ENCODE data around the gene VAPB.

Gene VAPB

GRCh38 chr20:58466729-58467571, 77.9 kb downstream of the VAPB start:
- no peak overlapping the region for H2BK5ac ChIP-seq (ENCODE audit: low read length)
- no peak overlapping the region for H2AK5ac ChIP-seq (ENCODE audit: low read length)
- no peak overlapping the region for H3K4me2 ChIP-seq (ENCODE audit: low read length)
- no peaks in the 10 kb centered on the region for H3K4me1 ChIP-seq (ENCODE audit: control insufficient read depth, low read depth, low read length)
- WGBS (ENCODE audit: extremely low coverage, insufficient coverage, low lambda C conversion rate): no CpG with 5 or more reads among the region's 68 CpGs
- H3K79me2 ChIP-seq (ENCODE audit: control insufficient read depth, insufficient read depth, low read length): no peaks in the 10 kb centered on the region
- no peak overlapping the region for H4K8ac ChIP-seq (ENCODE audit: low read depth, low read length)
- H3K4ac ChIP-seq (ENCODE audit: low read depth, low read length): no peak overlapping the region
- no peak overlapping the region for H3K9ac ChIP-seq (ENCODE audit: low read length)
- H3K23ac ChIP-seq (ENCODE audit: low read length): no peak overlapping the region
- H3K36me3 ChIP-seq (ENCODE audit: control insufficient read depth, insufficient read depth, low read length): no peaks in the 10 kb centered on the region
- H3K18ac ChIP-seq (ENCODE audit: low read length): no peak overlapping the region
- no peak overlapping the region for H3K4me3 ChIP-seq (ENCODE audit: low read length)
- no peak overlapping the region for H2BK120ac ChIP-seq (ENCODE audit: low read depth, low read length)
- H3K79me1 ChIP-seq (ENCODE audit: low read length): no peaks in the 10 kb centered on the region
- H3K27ac ChIP-seq (ENCODE audit: low read depth, low read length): no peak overlapping the region
- H2BK15ac ChIP-seq (replicated peaks; ENCODE audit: low read depth): no peak overlapping the region
- H3K27me3 ChIP-seq (ENCODE audit: insufficient read depth, low read length, poor library complexity): no peaks in the 10 kb centered on the region
- H4K5ac ChIP-seq (ENCODE audit: low read length): no peak overlapping the region
- no peak overlapping the region for H3K56ac ChIP-seq (ENCODE audit: low read length)
- no peak for DNase-seq

GRCh38 chr20:58467572-58468527, 78.8 kb downstream of the VAPB start:
- H3K18ac ChIP-seq (ENCODE audit: low read length): no peak overlapping the region
- no peaks in the 10 kb centered on the region for H3K79me2 ChIP-seq (ENCODE audit: control insufficient read depth, insufficient read depth, low read length)
- H3K56ac ChIP-seq (ENCODE audit: low read length): no peak overlapping the region
- H3K79me1 ChIP-seq (ENCODE audit: low read length): no peaks in the 10 kb centered on the region
- no CpG with 5 or more reads among the region's 28 CpGs for WGBS (ENCODE audit: extremely low coverage, insufficient coverage, low lambda C conversion rate)
- H2BK15ac ChIP-seq (replicated peaks; ENCODE audit: low read depth): no peak overlapping the region
- H3K4me2 ChIP-seq (ENCODE audit: low read length): no peak overlapping the region
- no peak overlapping the region for H3K9ac ChIP-seq (ENCODE audit: low read length)
- no peak for DNase-seq
- no peaks in the 10 kb centered on the region for H3K27me3 ChIP-seq (ENCODE audit: insufficient read depth, low read length, poor library complexity)
- H4K8ac ChIP-seq (ENCODE audit: low read depth, low read length): no peak overlapping the region
- H3K23ac ChIP-seq (ENCODE audit: low read length): no peak overlapping the region
- no peak overlapping the region for H3K4me3 ChIP-seq (ENCODE audit: low read length)
- H4K5ac ChIP-seq (ENCODE audit: low read length): no peak overlapping the region
- H3K4ac ChIP-seq (ENCODE audit: low read depth, low read length): no peak overlapping the region
- no peak overlapping the region for H3K27ac ChIP-seq (ENCODE audit: low read depth, low read length)
- H3K36me3 ChIP-seq (ENCODE audit: control insufficient read depth, insufficient read depth, low read length): no peaks in the 10 kb centered on the region
- no peak overlapping the region for H2AK5ac ChIP-seq (ENCODE audit: low read length)
- H2BK5ac ChIP-seq (ENCODE audit: low read length): no peak overlapping the region
- H2BK120ac ChIP-seq (ENCODE audit: low read depth, low read length): no peak overlapping the region
- H3K4me1 ChIP-seq (ENCODE audit: control insufficient read depth, low read depth, low read length): no peaks in the 10 kb centered on the region

DNA sequence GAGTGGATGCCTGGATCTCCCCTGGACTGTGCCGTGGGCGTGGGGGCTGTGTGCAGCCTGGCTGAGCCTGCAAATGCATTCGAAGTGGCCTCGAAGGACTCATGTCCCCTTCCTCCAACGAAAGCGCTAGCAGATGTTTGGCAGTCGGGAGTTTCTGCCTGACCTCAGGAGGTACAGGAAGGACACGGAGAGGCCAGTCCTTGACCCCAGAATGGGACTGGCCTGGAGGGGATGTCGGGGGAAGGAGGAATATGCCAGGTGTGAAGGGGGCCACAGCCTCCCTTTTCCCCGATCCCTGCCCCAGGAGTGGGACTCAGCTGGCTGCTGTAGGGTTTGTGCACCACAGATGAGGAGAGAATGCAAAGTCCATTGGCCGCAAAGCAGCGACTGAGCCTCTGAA, 80.6 kb downstream of the VAPB start:
- H3K79me2 ChIP-seq (ENCODE audit: control insufficient read depth, insufficient read depth, low read length): no peaks in the 10 kb centered on the region
- no peak overlapping the region for H3K27ac ChIP-seq (ENCODE audit: low read depth, low read length)
- no peak overlapping the region for H4K5ac ChIP-seq (ENCODE audit: low read length)
- H3K36me3 ChIP-seq (ENCODE audit: control insufficient read depth, insufficient read depth, low read length): no peaks in the 10 kb centered on the region
- H3K4ac ChIP-seq (ENCODE audit: low read depth, low read length): no peak overlapping the region
- WGBS (ENCODE audit: extremely low coverage, insufficient coverage, low lambda C conversion rate): no CpG with 5 or more reads among the region's 12 CpGs
- no peak overlapping the region for H2BK120ac ChIP-seq (ENCODE audit: low read depth, low read length)
- no peak overlapping the region for H3K56ac ChIP-seq (ENCODE audit: low read length)
- DNase-seq: no peak
- no peaks in the 10 kb centered on the region for H3K4me1 ChIP-seq (ENCODE audit: control insufficient read depth, low read depth, low read length)
- H2BK15ac ChIP-seq (replicated peaks; ENCODE audit: low read depth): no peak overlapping the region
- H4K8ac ChIP-seq (ENCODE audit: low read depth, low read length): no peak overlapping the region
- no peak overlapping the region for H3K18ac ChIP-seq (ENCODE audit: low read length)
- H3K9ac ChIP-seq (ENCODE audit: low read length): no peak overlapping the region
- no peak overlapping the region for H3K23ac ChIP-seq (ENCODE audit: low read length)
- no peak overlapping the region for H2BK5ac ChIP-seq (ENCODE audit: low read length)
- H3K27me3 ChIP-seq (ENCODE audit: insufficient read depth, low read length, poor library complexity): no peaks in the 10 kb centered on the region
- no peak overlapping the region for H3K4me3 ChIP-seq (ENCODE audit: low read length)
- no peaks in the 10 kb centered on the region for H3K79me1 ChIP-seq (ENCODE audit: low read length)
- no peak overlapping the region for H2AK5ac ChIP-seq (ENCODE audit: low read length)
- no peak overlapping the region for H3K4me2 ChIP-seq (ENCODE audit: low read length)

- Histone ChIP-seq H3K23ac (ENCODE audit: low read length) (no peak overlapping the region), H2BK5ac (ENCODE audit: low read length) (no peak overlapping the region), H3K79me1 (ENCODE audit: low read length) (no peaks in the 10 kb centered on the region), H3K9ac (ENCODE audit: low read length) (no peak overlapping the region), H3K4me1 (ENCODE audit: control insufficient read depth, low read depth, low read length) (no peaks in the 10 kb centered on the region), H3K18ac (ENCODE audit: low read length) (no peak overlapping the region), H3K56ac (ENCODE audit: low read length) (no peak overlapping the region), H3K27me3 (ENCODE audit: insufficient read depth, low read length, poor library complexity) (no peaks in the 10 kb centered on the region), H3K4me2 (ENCODE audit: low read length) (no peak overlapping the region), H4K5ac (ENCODE audit: low read length) (no peak overlapping the region), H3K79me2 (ENCODE audit: control insufficient read depth, insufficient read depth, low read length) (no peaks in the 10 kb centered on the region), H2AK5ac (ENCODE audit: low read length) (no peak overlapping the region), H4K8ac (ENCODE audit: low read depth, low read length) (no peak overlapping the region), H3K4ac (ENCODE audit: low read depth, low read length) (no peak overlapping the region), H2BK120ac (ENCODE audit: low read depth, low read length) (no peak overlapping the region), H3K4me3 (ENCODE audit: low read length) (no peak overlapping the region), H3K27ac (ENCODE audit: low read depth, low read length) (no peak overlapping the region), H3K36me3 (ENCODE audit: control insufficient read depth, insufficient read depth, low read length) (no peaks in the 10 kb centered on the region), H2BK15ac (replicated peaks; ENCODE audit: low read depth) (no peak overlapping the region)
- DNase-seq: no peak
- WGBS (ENCODE audit: extremely low coverage, insufficient coverage, low lambda C conversion rate): no CpG with 5 or more reads among the region's 19 CpGs
These were observed 81.5 kb downstream of the VAPB start for GRCh38 chr20:58470336-58471192.

DNA sequence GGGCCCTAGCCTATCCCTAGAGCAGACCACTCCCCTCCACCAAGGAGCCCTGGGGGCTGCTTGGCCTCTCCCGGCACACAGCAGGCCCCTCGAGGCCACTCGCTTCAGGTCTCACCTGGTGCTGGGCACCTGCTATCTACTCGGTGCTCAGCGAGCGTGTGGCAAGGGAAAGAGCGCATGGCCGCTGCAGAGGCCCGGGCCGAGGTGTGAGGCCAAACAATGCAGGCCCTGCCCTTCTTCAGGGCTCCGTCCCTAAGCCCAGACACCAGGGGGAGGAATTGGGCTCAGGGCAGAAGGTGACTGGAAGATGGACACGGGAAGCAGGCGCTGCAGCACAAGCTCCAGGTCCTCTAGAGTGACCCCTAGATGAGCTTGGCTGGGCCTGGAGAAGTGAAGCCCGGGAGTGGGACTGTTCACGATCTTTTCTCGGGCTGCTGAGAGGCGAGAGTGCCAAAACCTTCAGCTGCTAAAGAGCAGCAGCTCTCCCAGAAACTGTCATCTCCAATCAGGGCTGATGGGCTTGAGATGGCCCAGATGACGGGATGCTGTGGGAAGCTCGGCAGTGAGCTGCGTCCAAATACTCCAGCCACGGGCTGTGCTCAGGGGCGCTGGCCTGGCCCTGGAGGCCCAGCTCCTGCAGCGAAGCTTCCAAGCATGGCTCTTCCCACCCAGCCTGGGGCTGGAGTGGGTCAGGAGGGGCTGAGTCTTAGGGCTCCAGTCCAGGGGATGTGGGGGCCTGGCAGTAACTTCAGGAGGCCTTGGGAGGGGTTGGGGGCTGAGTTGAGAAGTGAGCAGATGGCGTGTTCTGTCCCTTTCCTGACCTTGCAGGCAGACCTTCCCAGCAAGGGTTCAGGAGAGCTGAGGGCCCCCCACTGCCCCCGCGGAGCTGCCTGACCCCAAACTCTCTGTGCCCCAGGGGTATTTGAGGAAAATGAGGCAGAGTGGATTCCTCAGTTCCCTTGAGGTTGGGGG, 82.5 kb downstream of the VAPB start:
- Histone ChIP-seq H2AK5ac (ENCODE audit: low read length) (no peak overlapping the region), H3K4me2 (ENCODE audit: low read length) (no peak overlapping the region), H3K27ac (ENCODE audit: low read depth, low read length) (no peak overlapping the region), H3K79me2 (ENCODE audit: control insufficient read depth, insufficient read depth, low read length) (no peaks in the 10 kb centered on the region), H4K5ac (ENCODE audit: low read length) (no peak overlapping the region), H3K36me3 (ENCODE audit: control insufficient read depth, insufficient read depth, low read length) (no peaks in the 10 kb centered on the region), H3K56ac (ENCODE audit: low read length) (no peak overlapping the region), H3K9ac (ENCODE audit: low read length) (no peak overlapping the region), H3K27me3 (ENCODE audit: insufficient read depth, low read length, poor library complexity) (no peaks in the 10 kb centered on the region), H3K4me1 (ENCODE audit: control insufficient read depth, low read depth, low read length) (no peaks in the 10 kb centered on the region), H3K23ac (ENCODE audit: low read length) (no peak overlapping the region), H2BK5ac (ENCODE audit: low read length) (no peak overlapping the region), H2BK15ac (replicated peaks; ENCODE audit: low read depth) (no peak overlapping the region), H2BK120ac (ENCODE audit: low read depth, low read length) (no peak overlapping the region), H3K4ac (ENCODE audit: low read depth, low read length) (no peak overlapping the region), H3K18ac (ENCODE audit: low read length) (no peak overlapping the region), H4K8ac (ENCODE audit: low read depth, low read length) (no peak overlapping the region), H3K4me3 (ENCODE audit: low read length) (no peak overlapping the region), H3K79me1 (ENCODE audit: low read length) (no peaks in the 10 kb centered on the region)
- no peak for DNase-seq
- no CpG with 5 or more reads among the region's 26 CpGs for WGBS (ENCODE audit: extremely low coverage, insufficient coverage, low lambda C conversion rate)
